ENCODE results near the gene KBTBD12.

- TF ChIP-seq CTCF (IDR thresholded peaks at IDR 0.05; ENCODE audit: poor library complexity) (no peak), EZH2 (IDR thresholded peaks at IDR 0.05; ENCODE audit: borderline replicate concordance) (no peak), EZH2phosphoT487 (IDR thresholded peaks at IDR 0.05; ENCODE audit: low read depth, severe bottlenecking, unreplicated experiment) (no peak)
These were observed 47.0 kb upstream of the KBTBD12 start for GRCh38 chr3:127867986-127868385.
